IPS-18a (cell line): ENCODE data around the gene PRTFDC1.

Experiments used
- H3K27ac ChIP-seq: one replicate; pipeline ENCODE4 v1.5.1; 2013; ENCODE audit warnings: low read length
- H3K27me3 ChIP-seq: one replicate; pipeline ENCODE4 v1.6.1; 2013; ENCODE audit warnings: mild to moderate bottlenecking, low read length; ENCODE audit not compliant: control insufficient read depth, insufficient read depth
- H3K36me3 ChIP-seq: one replicate; pipeline ENCODE4 v1.6.1; 2013; ENCODE audit warnings: low read depth, low read length; ENCODE audit not compliant: control insufficient read depth
- H3K4me1 ChIP-seq: one replicate; pipeline ENCODE4 v1.6.1; 2013; ENCODE audit warnings: low read depth, low read length; ENCODE audit not compliant: control insufficient read depth
- H3K4me3 ChIP-seq: one replicate; pipeline ENCODE4 v1.5.1; 2013; ENCODE audit warnings: low read length
- H3K9ac ChIP-seq: one replicate; pipeline ENCODE4 v1.6.1; 2013; ENCODE audit warnings: mild to moderate bottlenecking, low read length, moderate library complexity
- H3K9me3 ChIP-seq: one replicate; pipeline ENCODE4 v1.6.1; 2013; ENCODE audit warnings: low read depth, low read length; ENCODE audit not compliant: control insufficient read depth

PRTFDC1 gene

GRCh38 chr10:24822590-24822989 lies 129.8 kb downstream of the PRTFDC1 start:
- no peaks in the 10 kb centered on the region for H3K9me3 ChIP-seq
- no peak overlapping the region for H3K27ac ChIP-seq
- H3K27me3 ChIP-seq = no peaks in the 10 kb centered on the region
- no peaks in the 10 kb centered on the region for H3K4me1 ChIP-seq
- no peak overlapping the region for H3K4me3 ChIP-seq
- H3K9ac ChIP-seq = no peak overlapping the region
- H3K36me3 ChIP-seq = no peaks in the 10 kb centered on the region

GRCh38 chr10:24821986-24822385 lies 130.4 kb downstream of the PRTFDC1 start:
- Histone ChIP-seq H3K36me3 (no peaks in the 10 kb centered on the region), H3K9me3 (no peaks in the 10 kb centered on the region), H3K27ac (no peak overlapping the region), H3K4me1 (no peaks in the 10 kb centered on the region), H3K4me3 (no peak overlapping the region), H3K27me3 (no peaks in the 10 kb centered on the region), H3K9ac (no peak overlapping the region)

- Histone ChIP-seq H3K27ac (no peak overlapping the region), H3K9me3 (no peaks in the 10 kb centered on the region), H3K9ac (no peak overlapping the region), H3K4me1 (no peaks in the 10 kb centered on the region), H3K4me3 (no peak overlapping the region), H3K27me3 (no peaks in the 10 kb centered on the region), H3K36me3 (no peaks in the 10 kb centered on the region)
Observed at GRCh38 chr10:24816868-24817396, 135.5 kb downstream of the PRTFDC1 start.

- no peak overlapping the region for H3K9ac ChIP-seq
- no peaks in the 10 kb centered on the region for H3K9me3 ChIP-seq
- no peaks in the 10 kb centered on the region for H3K27me3 ChIP-seq
- no peaks in the 10 kb centered on the region for H3K4me1 ChIP-seq
- H3K4me3 ChIP-seq = no peak overlapping the region
- H3K27ac ChIP-seq = no peak overlapping the region
- H3K36me3 ChIP-seq = no peaks in the 10 kb centered on the region
Observed at GRCh38 chr10:24814568-24815313, 137.7 kb downstream of the PRTFDC1 start.

GRCh38 chr10:24813856-24814255 lies 138.6 kb downstream of the PRTFDC1 start:
- H3K9ac ChIP-seq = no peak overlapping the region
- H3K27ac ChIP-seq = no peak overlapping the region
- H3K36me3 ChIP-seq = no peaks in the 10 kb centered on the region
- H3K9me3 ChIP-seq = no peaks in the 10 kb centered on the region
- no peaks in the 10 kb centered on the region for H3K4me1 ChIP-seq
- no peaks in the 10 kb centered on the region for H3K27me3 ChIP-seq
- no peak overlapping the region for H3K4me3 ChIP-seq

GRCh38 chr10:24806262-24806661 lies 146.1 kb downstream of the PRTFDC1 start:
- H3K9me3 ChIP-seq = no peaks in the 10 kb centered on the region
- H3K36me3 ChIP-seq = no peaks in the 10 kb centered on the region
- H3K4me1 ChIP-seq = no peaks in the 10 kb centered on the region
- no peak overlapping the region for H3K9ac ChIP-seq
- H3K27ac ChIP-seq = no peak overlapping the region
- no peak overlapping the region for H3K4me3 ChIP-seq
- no peaks in the 10 kb centered on the region for H3K27me3 ChIP-seq

GRCh38 chr10:24804956-24805355 lies 147.4 kb downstream of the PRTFDC1 start:
- H3K27me3 ChIP-seq = no peaks in the 10 kb centered on the region
- H3K9ac ChIP-seq = no peak overlapping the region
- no peak overlapping the region for H3K4me3 ChIP-seq
- no peaks in the 10 kb centered on the region for H3K9me3 ChIP-seq
- no peaks in the 10 kb centered on the region for H3K4me1 ChIP-seq
- H3K27ac ChIP-seq = no peak overlapping the region
- H3K36me3 ChIP-seq = no peaks in the 10 kb centered on the region

GRCh38 chr10:24804392-24804791 lies 148.0 kb downstream of the PRTFDC1 start:
- H3K9ac ChIP-seq = no peak overlapping the region
- H3K36me3 ChIP-seq = no peaks in the 10 kb centered on the region
- no peak overlapping the region for H3K27ac ChIP-seq
- H3K4me1 ChIP-seq = no peaks in the 10 kb centered on the region
- no peaks in the 10 kb centered on the region for H3K27me3 ChIP-seq
- H3K9me3 ChIP-seq = no peaks in the 10 kb centered on the region
- H3K4me3 ChIP-seq = no peak overlapping the region

- H3K4me3 ChIP-seq = no peak overlapping the region
- no peaks in the 10 kb centered on the region for H3K36me3 ChIP-seq
- no peak overlapping the region for H3K9ac ChIP-seq
- no peak overlapping the region for H3K27ac ChIP-seq
- no peaks in the 10 kb centered on the region for H3K9me3 ChIP-seq
- H3K4me1 ChIP-seq = no peaks in the 10 kb centered on the region
- H3K27me3 ChIP-seq = no peaks in the 10 kb centered on the region
Observed at GRCh38 chr10:24802378-24802777, 150.0 kb downstream of the PRTFDC1 start.

GRCh38 chr10:24800861-24801260 lies 151.5 kb downstream of the PRTFDC1 start:
- no peaks in the 10 kb centered on the region for H3K27me3 ChIP-seq
- no peak overlapping the region for H3K27ac ChIP-seq
- H3K9ac ChIP-seq = no peak overlapping the region
- no peaks in the 10 kb centered on the region for H3K9me3 ChIP-seq
- H3K4me3 ChIP-seq = no peak overlapping the region
- H3K36me3 ChIP-seq = no peaks in the 10 kb centered on the region
- no peaks in the 10 kb centered on the region for H3K4me1 ChIP-seq
